Measurements from ENCODE around the gene PALM. TPM values are rescaled to one million over a fixed set of nuclear protein-coding genes. Genes with fewer than 3 reads are reported as not detected.

PALM gene
- total RNA-seq, 1 experiment from 2014 or later: 22.1 TPM

DNA sequence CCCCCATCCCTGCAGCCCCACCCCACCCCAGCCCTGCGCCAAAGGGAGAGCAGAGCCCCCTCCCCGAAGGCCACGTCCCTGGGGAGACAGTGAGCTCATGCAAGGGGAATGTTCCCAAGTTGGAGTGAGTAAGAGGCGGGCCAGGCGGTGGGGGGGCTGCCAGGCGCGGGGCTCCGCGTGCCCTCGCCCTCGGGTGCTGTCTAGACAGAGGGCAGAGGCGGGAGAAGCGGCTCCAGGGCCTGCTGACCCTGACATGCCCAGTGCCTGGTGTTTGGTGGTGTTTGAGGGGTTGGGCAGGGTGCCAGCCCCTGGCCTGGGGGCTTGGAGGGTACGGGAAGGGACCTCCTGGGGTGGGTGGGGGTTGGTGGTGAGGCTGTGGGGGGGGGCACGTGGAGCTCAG is 31.5 kb upstream of the PALM start (continued):
- TF ChIP-seq FOXJ3 (CRISPR knock-in tag; IDR thresholded peaks at IDR 0.05; ENCODE audit: borderline replicate concordance): no peak
- TF ChIP-seq ZNF671 (CRISPR knock-in tag; IDR thresholded peaks at IDR 0.05): no peak
- no peak for TF ChIP-seq TP53 (CRISPR knock-in tag; IDR thresholded peaks at IDR 0.05)

GRCh38 chr19:677601-678436 is 30.9 kb upstream of the PALM start:
- no peaks in the 10 kb centered on the region for H3K4me1 Mint-ChIP-seq
- CTCF ChIA-PET: interaction anchor here (0.7 to 2.4 kb wide), 3 partner anchors 15 to 384 kb away, joined by 3 to 16 read pairs (median 5); partner anchors contain the start of gene RNF126
- H3K27me3 Mint-ChIP-seq (ENCODE audit: low read depth): peaks cover 27% of the 10 kb centered on the region
- H3K36me3 Mint-ChIP-seq: no peaks in the 10 kb centered on the region
- 0 out of 2 replicates have a peak, but pooled peaks have one; percentile 23 for TF ChIP-seq RELA (CRISPR knock-in tag; IDR thresholded peaks at IDR 0.05; ENCODE audit: borderline replicate concordance)
- no peak for TF ChIP-seq FOXP4 (CRISPR knock-in tag; IDR thresholded peaks at IDR 0.05)
- no peak overlapping the region for H3K4me3 Mint-ChIP-seq
- no peaks in the 10 kb centered on the region for H3K9me3 Mint-ChIP-seq
- POLR2A ChIA-PET: interaction anchor here (0.6 kb wide), 1 partner anchor 381 kb away, joined by 3 read pairs; no protein-coding TSS in a partner anchor
- no peak for DNase-seq (ENCODE audit: low spot score)
- H3K27ac Mint-ChIP-seq: no peak overlapping the region
- no peak for ATAC-seq

DNA sequence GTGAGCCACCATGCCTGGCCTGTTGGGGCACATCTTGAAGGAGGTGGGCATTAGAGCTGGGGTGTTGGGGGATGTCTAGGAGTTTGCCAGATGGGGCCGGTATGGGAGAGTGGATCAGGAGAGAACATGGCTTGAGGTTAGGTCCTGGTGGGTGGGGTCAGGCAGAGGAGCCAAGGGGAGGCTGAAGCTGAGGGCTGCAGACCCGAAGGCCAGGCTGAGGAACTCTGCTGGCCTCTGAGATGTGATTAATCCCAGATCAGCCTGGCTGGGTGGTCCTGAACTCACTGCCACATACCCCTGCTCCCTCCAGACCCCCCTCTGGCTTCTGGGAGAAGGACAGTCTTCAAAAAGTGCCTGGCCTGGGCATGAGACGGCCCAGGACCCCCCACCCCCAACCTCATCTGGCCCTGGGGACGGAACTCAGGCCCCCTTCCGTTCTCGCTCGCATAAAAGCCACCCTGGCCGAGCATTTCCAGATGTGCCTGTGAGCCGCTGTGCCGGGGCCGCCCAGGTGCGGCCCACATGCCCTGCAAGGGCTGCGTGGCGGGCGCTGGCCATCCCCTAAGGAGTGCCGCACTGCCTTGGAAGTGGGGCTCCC is 29.8 kb upstream of the PALM start:
- H3K9me3 Mint-ChIP-seq: no peaks in the 10 kb centered on the region
- ChIA-PET CTCF (interaction anchor here (0.6 to 2.7 kb wide), 8 partner anchors 8 to 104 kb away, joined by 3 to 22 read pairs (median 5); partner anchors contain the start of gene RNF126), POLR2A (interaction anchor here (1.0 to 1.1 kb wide), 2 partner anchors 25 to 63 kb away, joined by 3 to 6 read pairs; no protein-coding TSS in a partner anchor)
- ATAC-seq: no peak
- H3K4me1 Mint-ChIP-seq: no peaks in the 10 kb centered on the region
- no peak for DNase-seq (ENCODE audit: low spot score)
- H3K27ac Mint-ChIP-seq: no peak overlapping the region
- H3K36me3 Mint-ChIP-seq: no peaks in the 10 kb centered on the region
- peak overlapping the region; percentile 67 for H3K4me3 Mint-ChIP-seq
- peaks cover 23% of the 10 kb centered on the region for H3K27me3 Mint-ChIP-seq (ENCODE audit: low read depth)
- TF ChIP-seq, protein P1, sequence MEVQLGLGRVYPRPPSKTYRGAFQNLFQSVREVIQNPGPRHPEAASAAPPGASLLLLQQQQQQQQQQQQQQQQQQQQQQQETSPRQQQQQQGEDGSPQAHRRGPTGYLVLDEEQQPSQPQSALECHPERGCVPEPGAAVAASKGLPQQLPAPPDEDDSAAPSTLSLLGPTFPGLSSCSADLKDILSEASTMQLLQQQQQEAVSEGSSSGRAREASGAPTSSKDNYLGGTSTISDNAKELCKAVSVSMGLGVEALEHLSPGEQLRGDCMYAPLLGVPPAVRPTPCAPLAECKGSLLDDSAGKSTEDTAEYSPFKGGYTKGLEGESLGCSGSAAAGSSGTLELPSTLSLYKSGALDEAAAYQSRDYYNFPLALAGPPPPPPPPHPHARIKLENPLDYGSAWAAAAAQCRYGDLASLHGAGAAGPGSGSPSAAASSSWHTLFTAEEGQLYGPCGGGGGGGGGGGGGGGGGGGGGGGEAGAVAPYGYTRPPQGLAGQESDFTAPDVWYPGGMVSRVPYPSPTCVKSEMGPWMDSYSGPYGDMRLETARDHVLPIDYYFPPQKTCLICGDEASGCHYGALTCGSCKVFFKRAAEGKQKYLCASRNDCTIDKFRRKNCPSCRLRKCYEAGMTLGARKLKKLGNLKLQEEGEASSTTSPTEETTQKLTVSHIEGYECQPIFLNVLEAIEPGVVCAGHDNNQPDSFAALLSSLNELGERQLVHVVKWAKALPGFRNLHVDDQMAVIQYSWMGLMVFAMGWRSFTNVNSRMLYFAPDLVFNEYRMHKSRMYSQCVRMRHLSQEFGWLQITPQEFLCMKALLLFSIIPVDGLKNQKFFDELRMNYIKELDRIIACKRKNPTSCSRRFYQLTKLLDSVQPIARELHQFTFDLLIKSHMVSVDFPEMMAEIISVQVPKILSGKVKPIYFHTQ (CRISPR knock-in tag; IDR thresholded peaks at IDR 0.05): no peak
- no peak for TF ChIP-seq ZSCAN18 (CRISPR knock-in tag; IDR thresholded peaks at IDR 0.05)
- TF ChIP-seq JUN (CRISPR knock-in tag; IDR thresholded peaks at IDR 0.05): no peak
- no peak for TF ChIP-seq ARID4B (CRISPR knock-in tag; IDR thresholded peaks at IDR 0.05; ENCODE audit: borderline replicate concordance)
- TF ChIP-seq TP53 (CRISPR knock-in tag; IDR thresholded peaks at IDR 0.05): no peak
- no peak for TF ChIP-seq KAT7 (CRISPR knock-in tag; IDR thresholded peaks at IDR 0.05; ENCODE audit: borderline replicate concordance)
- no peak for TF ChIP-seq CREM (CRISPR knock-in tag; IDR thresholded peaks at IDR 0.05)
- no peak for TF ChIP-seq NR3C1 (CRISPR knock-in tag; conservative IDR thresholded peaks at IDR 0.05; ENCODE audit: low read depth)
- TF ChIP-seq, protein P2, sequence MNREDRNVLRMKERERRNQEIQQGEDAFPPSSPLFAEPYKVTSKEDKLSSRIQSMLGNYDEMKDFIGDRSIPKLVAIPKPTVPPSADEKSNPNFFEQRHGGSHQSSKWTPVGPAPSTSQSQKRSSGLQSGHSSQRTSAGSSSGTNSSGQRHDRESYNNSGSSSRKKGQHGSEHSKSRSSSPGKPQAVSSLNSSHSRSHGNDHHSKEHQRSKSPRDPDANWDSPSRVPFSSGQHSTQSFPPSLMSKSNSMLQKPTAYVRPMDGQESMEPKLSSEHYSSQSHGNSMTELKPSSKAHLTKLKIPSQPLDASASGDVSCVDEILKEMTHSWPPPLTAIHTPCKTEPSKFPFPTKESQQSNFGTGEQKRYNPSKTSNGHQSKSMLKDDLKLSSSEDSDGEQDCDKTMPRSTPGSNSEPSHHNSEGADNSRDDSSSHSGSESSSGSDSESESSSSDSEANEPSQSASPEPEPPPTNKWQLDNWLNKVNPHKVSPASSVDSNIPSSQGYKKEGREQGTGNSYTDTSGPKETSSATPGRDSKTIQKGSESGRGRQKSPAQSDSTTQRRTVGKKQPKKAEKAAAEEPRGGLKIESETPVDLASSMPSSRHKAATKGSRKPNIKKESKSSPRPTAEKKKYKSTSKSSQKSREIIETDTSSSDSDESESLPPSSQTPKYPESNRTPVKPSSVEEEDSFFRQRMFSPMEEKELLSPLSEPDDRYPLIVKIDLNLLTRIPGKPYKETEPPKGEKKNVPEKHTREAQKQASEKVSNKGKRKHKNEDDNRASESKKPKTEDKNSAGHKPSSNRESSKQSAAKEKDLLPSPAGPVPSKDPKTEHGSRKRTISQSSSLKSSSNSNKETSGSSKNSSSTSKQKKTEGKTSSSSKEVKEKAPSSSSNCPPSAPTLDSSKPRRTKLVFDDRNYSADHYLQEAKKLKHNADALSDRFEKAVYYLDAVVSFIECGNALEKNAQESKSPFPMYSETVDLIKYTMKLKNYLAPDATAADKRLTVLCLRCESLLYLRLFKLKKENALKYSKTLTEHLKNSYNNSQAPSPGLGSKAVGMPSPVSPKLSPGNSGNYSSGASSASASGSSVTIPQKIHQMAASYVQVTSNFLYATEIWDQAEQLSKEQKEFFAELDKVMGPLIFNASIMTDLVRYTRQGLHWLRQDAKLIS (CRISPR knock-in tag; IDR thresholded peaks at IDR 0.05; ENCODE audit: borderline replicate concordance): no peak
- no peak for TF ChIP-seq PRRX2 (CRISPR knock-in tag; IDR thresholded peaks at IDR 0.05)

All from WTC11 (cell line).